GM18868 (cell line): ENCODE results near the gene FLT4.

Source experiments
- ATAC-seq: cut with Tn5 transposase; IDR thresholded peaks from one replicate; pipeline ENCODE4 v1.9.1; 2021; ENCODE audit warnings: mild to moderate bottlenecking, moderate library complexity; ENCODE audit not compliant: unreplicated experiment

The FLT4 gene

GRCh38 chr5:180628211-180628610, 21.2 kb downstream of the FLT4 start:
- no peak for ATAC-seq

- no peak for ATAC-seq
Observed at GRCh38 chr5:180627386-180628120, 21.8 kb downstream of the FLT4 start.

- no peak for ATAC-seq
Observed at GRCh38 chr5:180626661-180627385, 22.6 kb downstream of the FLT4 start.

GRCh38 chr5:180625791-180626660, 23.4 kb downstream of the FLT4 start:
- ATAC-seq = no peak

- no peak for ATAC-seq
Observed at GRCh38 chr5:180625125-180625790, 24.1 kb downstream of the FLT4 start.

GRCh38 chr5:180624587-180624986, 24.8 kb downstream of the FLT4 start:
- ATAC-seq = no peak

GRCh38 chr5:180623844-180624243, 25.6 kb downstream of the FLT4 start:
- no peak for ATAC-seq

- ATAC-seq = no peak
Observed at GRCh38 chr5:180623411-180623834, 26.0 kb downstream of the FLT4 start.

- no peak for ATAC-seq
Observed at GRCh38 chr5:180622910-180623309, 26.5 kb downstream of the FLT4 start.

- ATAC-seq = no peak
Observed at GRCh38 chr5:180621311-180621710, 28.1 kb downstream of the FLT4 start.

GRCh38 chr5:180620014-180620413, 29.4 kb downstream of the FLT4 start:
- no peak for ATAC-seq

GRCh38 chr5:180619563-180619915, 29.9 kb downstream of the FLT4 start:
- no peak for ATAC-seq

GRCh38 chr5:180618829-180619562, 30.4 kb downstream of the FLT4 start:
- ATAC-seq = peak; percentile 56

GRCh38 chr5:180618487-180618828, 30.9 kb downstream of the FLT4 start:
- no peak for ATAC-seq

- ATAC-seq = no peak
Observed at GRCh38 chr5:180613814-180614188, 35.6 kb downstream of the FLT4 start.

GRCh38 chr5:180613188-180613813, 36.1 kb downstream of the FLT4 start:
- ATAC-seq = no peak

- ATAC-seq = no peak
Observed at GRCh38 chr5:180612683-180613082, 36.7 kb downstream of the FLT4 start.

- ATAC-seq = no peak
Observed at GRCh38 chr5:180611140-180611850, 38.1 kb downstream of the FLT4 start.

GRCh38 chr5:180609817-180610550, 39.4 kb downstream of the FLT4 start:
- ATAC-seq = no peak
